CD4-positive, alpha-beta T cell treated with Interleukin-15 for 1 hour (primary cell): Measurements from ENCODE around the gene SLC41A1.

Source experiments
- DNase-seq: peaks from one replicate; pipeline ENCODE4 v3.0.0-alpha.2; 2020

The SLC41A1 gene

GRCh38 chr1:205786601-205787000 lies 26.4 kb downstream of the SLC41A1 start:
- no peak for DNase-seq

GRCh38 chr1:205785446-205785845 lies 27.6 kb downstream of the SLC41A1 start:
- DNase-seq = no peak

DNA sequence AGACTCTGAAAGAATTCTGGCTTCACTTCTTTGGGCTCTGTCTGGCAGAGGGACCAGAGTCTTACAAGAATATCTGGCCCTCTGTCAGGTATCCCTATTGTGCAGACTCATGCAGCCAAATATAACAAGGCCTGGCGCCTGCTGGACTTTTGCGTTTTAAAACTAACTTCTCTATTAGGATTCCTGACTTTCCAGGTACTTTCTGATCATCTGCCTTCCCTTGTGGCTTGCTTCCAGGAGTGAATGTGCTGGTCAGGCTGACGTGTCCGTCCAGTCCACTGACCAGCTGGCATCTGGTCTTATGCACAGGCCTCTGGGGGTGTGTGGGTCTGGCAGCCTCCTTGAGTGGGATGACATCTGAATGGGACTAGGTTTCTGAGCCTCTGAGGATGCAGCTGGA lies 29.1 kb downstream of the SLC41A1 start:
- DNase-seq = no peak

DNA sequence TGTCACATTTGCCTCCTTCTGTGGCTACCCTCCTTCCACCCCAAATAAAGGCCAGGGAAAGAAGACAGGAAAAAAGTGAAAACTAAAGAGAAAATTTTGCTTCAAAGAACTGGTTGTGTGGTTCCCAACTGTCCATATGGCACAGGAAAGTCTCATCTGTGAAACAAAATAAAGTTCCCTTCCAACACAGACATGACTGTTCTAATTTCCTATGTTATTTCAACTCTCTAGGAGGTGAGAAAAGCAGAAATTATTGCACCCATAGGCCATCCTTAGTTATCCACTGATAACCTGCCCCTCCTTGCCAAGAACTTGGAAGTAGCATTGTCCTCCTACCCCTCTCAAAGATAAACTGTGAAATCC lies 29.6 kb downstream of the SLC41A1 start:
- no peak for DNase-seq

GRCh38 chr1:205782627-205783432 lies 30.2 kb downstream of the SLC41A1 start:
- no peak for DNase-seq

GRCh38 chr1:205780335-205780734 lies 32.7 kb downstream of the SLC41A1 start:
- no peak for DNase-seq

GRCh38 chr1:205777994-205778393 lies 35.0 kb downstream of the SLC41A1 start:
- no peak for DNase-seq

- DNase-seq = no peak
Measured at GRCh38 chr1:205775717-205776056, 37.3 kb downstream of the SLC41A1 start.

DNA sequence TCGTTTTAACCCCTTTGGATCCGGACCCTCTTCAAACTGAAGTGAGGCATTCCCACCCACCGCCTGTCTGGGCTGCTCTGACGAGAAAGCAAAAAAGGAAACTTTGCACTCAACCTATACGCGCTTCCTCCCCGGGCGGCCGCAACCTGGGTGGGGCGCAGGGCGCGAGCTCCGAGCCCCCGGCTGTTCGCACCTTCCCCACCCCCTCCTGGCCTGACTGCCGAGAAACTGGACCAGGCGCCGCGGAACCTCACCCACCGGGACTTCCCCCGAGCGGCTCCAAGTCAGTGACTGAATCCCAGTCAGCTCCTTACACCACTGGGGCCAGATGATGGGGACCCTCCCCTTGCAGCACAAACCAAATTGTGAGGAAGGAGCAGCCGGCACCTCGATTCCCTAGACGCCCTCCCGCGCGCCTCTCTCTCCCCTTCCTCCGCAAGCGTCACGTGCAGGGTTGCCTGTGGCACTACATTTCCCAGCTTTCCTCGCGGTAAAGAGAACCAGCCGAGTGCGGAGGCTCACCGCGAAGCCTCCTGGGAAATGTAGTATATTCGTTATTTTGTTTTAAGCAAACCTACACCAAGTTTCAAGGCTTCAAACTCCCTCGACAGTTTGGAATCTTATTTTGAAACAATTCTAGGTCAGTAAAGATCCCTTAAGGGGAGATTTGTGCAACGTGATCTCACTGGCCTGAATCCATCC lies 37.8 kb downstream of the SLC41A1 start, which contains the start of gene RAB29:
Gene RAB29, minus strand, starts transcription at position 468 of the 702 bp plus-strand sequence. CDS start 526 bp downstream, outside the sequence.
- DNase-seq = peak; percentile 88

DNA sequence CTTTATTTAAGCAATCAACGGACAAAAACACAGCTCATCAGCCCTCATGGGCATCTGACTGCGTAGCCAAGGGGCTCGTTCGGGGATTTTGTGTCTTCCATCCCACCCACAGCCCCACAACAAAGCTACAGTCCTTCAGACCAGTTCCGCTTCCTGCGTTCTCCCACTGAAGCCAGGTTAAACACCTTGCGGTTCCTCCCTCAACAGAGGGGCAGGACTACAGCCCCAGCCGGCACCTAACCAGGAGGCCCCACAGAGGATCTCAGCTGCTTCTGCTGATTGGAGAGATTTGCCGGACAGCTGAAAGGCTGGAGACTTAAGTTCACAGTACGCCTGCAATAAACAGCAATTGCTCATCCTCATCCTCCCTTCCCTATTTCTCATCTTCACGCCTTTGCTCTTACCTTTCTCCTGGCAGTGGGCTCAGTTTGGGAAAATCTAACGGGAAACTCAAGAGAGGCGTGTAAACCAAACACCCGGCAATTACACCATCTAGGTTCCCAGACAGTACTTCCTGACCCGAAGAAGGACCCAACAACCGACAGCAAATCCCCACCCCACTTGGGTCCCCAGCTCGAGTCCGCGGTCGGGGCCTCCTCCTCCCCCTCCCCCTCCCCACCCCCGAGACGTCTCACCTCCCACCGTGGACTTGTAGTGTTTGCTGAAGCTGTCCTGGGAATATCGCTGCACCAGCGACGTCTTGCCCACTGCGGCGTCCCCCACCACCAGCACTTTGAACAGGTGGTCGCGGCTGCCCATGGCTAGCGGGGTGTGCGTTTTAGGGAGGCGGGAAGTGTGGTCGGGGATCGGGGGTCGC lies 38.6 kb downstream of the SLC41A1 start:
- peak; percentile 54 for DNase-seq

DNA sequence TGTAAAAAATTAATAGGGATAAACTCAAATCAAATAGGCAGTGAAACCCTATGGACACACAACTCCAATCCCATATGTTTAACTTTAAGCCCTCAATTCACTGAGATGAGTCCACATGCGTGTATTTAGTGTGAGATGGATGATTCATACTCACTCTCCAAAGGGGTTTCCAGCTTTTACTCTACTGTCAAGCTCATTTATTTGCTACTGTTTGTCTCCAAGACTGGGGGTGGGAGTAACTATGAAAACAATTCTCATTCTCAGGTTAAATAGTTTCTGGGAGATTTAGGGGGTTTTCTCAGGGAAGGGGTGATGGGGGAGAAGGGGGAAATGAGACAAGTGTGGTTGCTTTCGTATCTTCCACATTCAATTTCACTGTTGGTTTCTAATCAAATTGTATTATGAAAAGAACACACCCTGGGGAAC lies 40.4 kb downstream of the SLC41A1 start:
- DNase-seq = no peak

- no peak for DNase-seq
Measured at GRCh38 chr1:205770618-205771017, 42.4 kb downstream of the SLC41A1 start.

- DNase-seq = no peak
Measured at GRCh38 chr1:205769641-205770365, 43.2 kb downstream of the SLC41A1 start.

- no peak for DNase-seq
Measured at GRCh38 chr1:205767248-205767647, 45.8 kb downstream of the SLC41A1 start.

GRCh38 chr1:205766570-205766969 lies 46.4 kb downstream of the SLC41A1 start:
- no peak for DNase-seq

GRCh38 chr1:205766038-205766437 lies 47.0 kb downstream of the SLC41A1 start:
- DNase-seq = no peak

- DNase-seq = no peak
Measured at GRCh38 chr1:205764578-205764977, 48.4 kb downstream of the SLC41A1 start.

- DNase-seq = no peak
Measured at GRCh38 chr1:205763980-205764379, 49.0 kb downstream of the SLC41A1 start.

GRCh38 chr1:205760606-205761005 lies 52.4 kb downstream of the SLC41A1 start:
- DNase-seq = no peak

- no peak for DNase-seq
Measured at GRCh38 chr1:205756552-205756951, 56.4 kb downstream of the SLC41A1 start.

GRCh38 chr1:205754857-205755256 lies 58.1 kb downstream of the SLC41A1 start:
- DNase-seq = no peak

DNA sequence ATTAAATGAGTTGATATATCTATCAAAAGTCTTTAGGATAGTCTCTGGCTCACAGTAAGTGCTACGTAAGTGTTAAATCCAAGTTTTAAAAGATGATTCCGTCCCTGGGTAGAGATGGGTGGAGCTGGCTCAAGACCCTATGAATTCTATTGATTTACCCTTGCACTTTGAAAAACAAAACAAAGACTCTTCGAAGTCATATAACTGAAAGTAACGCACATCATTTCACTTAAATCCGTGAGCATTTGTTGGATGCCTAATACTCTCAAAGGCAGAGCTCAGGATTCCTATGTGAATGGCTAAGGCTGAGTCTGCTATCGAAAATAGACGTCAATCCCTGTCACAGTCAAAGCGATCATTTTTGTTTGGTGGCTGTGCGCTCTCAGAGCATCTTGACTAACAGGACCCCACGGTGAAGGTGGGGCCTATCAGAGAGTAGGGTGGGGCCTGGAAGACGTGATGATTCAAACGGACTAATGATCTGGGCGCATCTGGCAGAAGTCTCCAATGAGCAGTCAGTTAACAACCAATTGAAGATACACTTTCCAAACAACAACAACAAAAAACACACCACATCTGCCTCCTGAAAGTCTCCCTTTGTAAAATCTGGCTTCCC lies 61.9 kb downstream of the SLC41A1 start:
- DNase-seq = no peak
